Right cardiac atrium (tissue), 5 donors: ENCODE measurements around the gene ADRA2B. TPM values are rescaled to one million over a fixed set of nuclear protein-coding genes. Genes with fewer than 3 reads are reported as not detected.

Experiments
- ATAC-seq, 2 donors: fragments of 200-7000 bp; cut with Tn5 transposase; one replicate each; pipeline versions ENCODE4 v1.8.0 to v1.9.1; 2020; ENCODE audit warnings: moderate library complexity in 2 of 2, mild to moderate bottlenecking in 1 of 2
- DNase-seq, 3 donors: peaks; one replicate each; pipeline ENCODE4 v3.0.0-alpha.2; 2020
- H3K27ac ChIP-seq: one replicate; pipeline ENCODE4 v1.5.1; 2013; ENCODE audit warnings: mild to moderate bottlenecking, low read length, control low read depth, moderate library complexity
- H3K27me3 ChIP-seq: one replicate; pipeline ENCODE4 v1.6.1; 2013; ENCODE audit not compliant: control insufficient read depth, insufficient read depth
- H3K4me1 ChIP-seq: one replicate; pipeline ENCODE4 v1.6.1; 2013; ENCODE audit warnings: low read length; ENCODE audit not compliant: control insufficient read depth, insufficient read depth
- H3K4me3 ChIP-seq: one replicate; pipeline ENCODE4 v1.5.1; 2013; ENCODE audit warnings: low read length, control low read depth
- H3K9me3 ChIP-seq: one replicate; pipeline ENCODE4 v1.6.1; 2013; ENCODE audit warnings: low read length; ENCODE audit not compliant: control insufficient read depth
- whole genome bisulfite sequencing: extraction: QIAGEN DNeasy Blood & Tissue Kit; methylation state at CpG from one replicate; pipeline ENCODE4 v1.1.7; 2013; 5-methylcytosine and 5-hydroxymethylcytosine counted together
- intact Hi-C, 4 donors: fragments of 100-400 bp; cut with DNase I; formaldehyde crosslinking; loops; one replicate each; pipeline versions ENCODE4 v1.11.0 to v1.14.0; 2022 to 2023
- polyA plus RNA-seq: library from polyadenylated mRNA; stranded (reverse); fragments of 200-250 nt; gene quantifications from one replicate; pipeline ENCODE4 v1.2.3, GENCODE V29; 2013
- total RNA-seq, 4 donors: library from RNA; stranded (reverse); fragmentation: NEBNext Ultra II Directional; extraction: Animal tissue kit (Norgen Biotek cat#: 25700); gene quantifications; one replicate each; pipeline ENCODE4 v1.2.1, GENCODE V29; 2021
- donor health status: healthy with polysubstance abuse.
- donor health status: DM: no; HTN: yes; CAD: no.
- donor health status: DM: no; HTN: no; CAD: no.
- donor health status: DM: no; HTN: yes; CAD: no; lungs with severe emphysema.
- donor health status: DM: yes; HTN: yes; CAD: no.

ADRA2B gene
- total and polyA plus RNA-seq, 5 donors: 0.11 to 2.2 (median 0.88) TPM

- H3K4me3 ChIP-seq: no peak overlapping the region
- no peaks in the 10 kb centered on the region for H3K27me3 ChIP-seq
- peak in 1 of 3 donors; percentile 44 for DNase-seq
- intact Hi-C loops: loop anchor here (5.0 to 10.0 kb wide), 3 partner anchors 43 to 120 kb away; partner anchors contain the start of gene ANKRD36C (in 1 of the 4)
- 93% methylated on average over 24 of the region's 24 CpGs for WGBS
- no peak for ATAC-seq
- H3K4me1 ChIP-seq: no peaks in the 10 kb centered on the region
- H3K9me3 ChIP-seq: no peaks in the 10 kb centered on the region
- H3K27ac ChIP-seq: no peak overlapping the region
Measured at GRCh38 chr2:96114903-96115581, 1.3 kb downstream of the ADRA2B start.

- intact Hi-C loops: loop anchor here (10.0 kb wide), 2 partner anchors 90 to 120 kb away; partner anchors contain the start of gene ANKRD36C (in 1 of the 4)
Measured at GRCh38 chr2:96114546-96114902, 1.8 kb downstream of the ADRA2B start.

GRCh38 chr2:96113951-96114350, 2.4 kb downstream of the ADRA2B start:
- Histone ChIP-seq H3K27ac (no peak overlapping the region), H3K27me3 (no peaks in the 10 kb centered on the region), H3K4me3 (no peak overlapping the region), H3K4me1 (peaks cover under 1% of the 10 kb centered on the region), H3K9me3 (no peaks in the 10 kb centered on the region)
- DNase-seq: peak in 1 of 3 donors; percentile 9
- WGBS: 88% methylated on average over 17 of the region's 17 CpGs
- intact Hi-C loops: loop anchor here (10.0 kb wide), 2 partner anchors 89 to 119 kb away; partner anchors contain the start of gene ANKRD36C (in 1 of the 4)
- ATAC-seq: no peak

More at GRCh38 chr2:96114546-96114902, 1.8 kb downstream of the ADRA2B start:
- 92% methylated on average over 13 of the region's 13 CpGs for WGBS
- Histone ChIP-seq H3K4me1 (no peaks in the 10 kb centered on the region), H3K27me3 (no peaks in the 10 kb centered on the region), H3K9me3 (no peaks in the 10 kb centered on the region), H3K27ac (no peak overlapping the region), H3K4me3 (no peak overlapping the region)
- DNase-seq (peak in 1 of 3 donors; percentile 36), ATAC-seq (no peak)

GRCh38 chr2:96113367-96113677, 3.0 kb downstream of the ADRA2B start:
- Histone ChIP-seq H3K27ac (no peak overlapping the region), H3K9me3 (no peaks in the 10 kb centered on the region), H3K4me3 (no peak overlapping the region), H3K4me1 (peaks cover 5% of the 10 kb centered on the region), H3K27me3 (no peaks in the 10 kb centered on the region)
- 93% methylated on average over 7 of the region's 7 CpGs for WGBS
- DNase-seq (no peak), ATAC-seq (no peak)
- intact Hi-C loops: loop anchor here (10.0 kb wide), 2 partner anchors 89 to 119 kb away; partner anchors contain the start of gene ANKRD36C (in 1 of the 4)

GRCh38 chr2:96112501-96113366, 3.6 kb downstream of the ADRA2B start:
- Histone ChIP-seq H3K4me3 (no peak overlapping the region), H3K27ac (no peak overlapping the region), H3K27me3 (no peaks in the 10 kb centered on the region), H3K4me1 (peaks cover 5% of the 10 kb centered on the region), H3K9me3 (no peaks in the 10 kb centered on the region)
- intact Hi-C loops: loop anchor here (10.0 kb wide), 2 partner anchors 88 to 118 kb away; partner anchors contain the start of gene ANKRD36C (in 1 of the 4)
- no peak for ATAC-seq
- no peak for DNase-seq
- WGBS: 91% methylated on average over 9 of the region's 9 CpGs

GRCh38 chr2:96111823-96112500, 4.4 kb downstream of the ADRA2B start:
- intact Hi-C loops: loop anchor here (10.0 kb wide), 2 partner anchors 87 to 117 kb away; partner anchors contain the start of gene ANKRD36C (in 1 of the 4)
- ATAC-seq (no peak), DNase-seq (no peak)
- no peaks in the 10 kb centered on the region for H3K9me3 ChIP-seq
- WGBS: 94% methylated on average over 7 of the region's 7 CpGs
- H3K27ac ChIP-seq: no peak overlapping the region
- H3K4me3 ChIP-seq: no peak overlapping the region
- no peaks in the 10 kb centered on the region for H3K27me3 ChIP-seq
- H3K4me1 ChIP-seq: peaks cover 5% of the 10 kb centered on the region

- ATAC-seq (no peak), DNase-seq (no peak)
- intact Hi-C loops: loop anchor here (10.0 kb wide), 2 partner anchors 86 to 116 kb away; partner anchors contain the start of gene ANKRD36C (in 1 of the 4)
- H3K27me3 ChIP-seq: no peaks in the 10 kb centered on the region
- H3K4me1 ChIP-seq: peaks cover 5% of the 10 kb centered on the region
- 86% methylated on average over 4 of the region's 4 CpGs for WGBS
- H3K9me3 ChIP-seq: no peaks in the 10 kb centered on the region
- no peak overlapping the region for H3K4me3 ChIP-seq
- H3K27ac ChIP-seq: no peak overlapping the region
Measured at GRCh38 chr2:96111257-96111640, 5.1 kb downstream of the ADRA2B start.

GRCh38 chr2:96110621-96111256, 5.6 kb downstream of the ADRA2B start:
- intact Hi-C loops: loop anchor here (10.0 kb wide), 2 partner anchors 86 to 116 kb away; partner anchors contain the start of gene ANKRD36C (in 1 of the 4)
- H3K4me1 ChIP-seq: peaks cover 5% of the 10 kb centered on the region
- ATAC-seq (no peak), DNase-seq (no peak)
- no peaks in the 10 kb centered on the region for H3K27me3 ChIP-seq
- no peak overlapping the region for H3K4me3 ChIP-seq
- no peak overlapping the region for H3K27ac ChIP-seq
- H3K9me3 ChIP-seq: no peaks in the 10 kb centered on the region
- WGBS: 92% methylated on average over 13 of the region's 13 CpGs

GRCh38 chr2:96109931-96110511, 6.3 kb downstream of the ADRA2B start:
- WGBS: 97% methylated on average over 3 of the region's 3 CpGs

GRCh38 chr2:96109361-96109680, 7.0 kb downstream of the ADRA2B start:
- peak overlapping the region; percentile 6 for H3K27ac ChIP-seq
- H3K27me3 ChIP-seq: no peaks in the 10 kb centered on the region
- ATAC-seq: no peak
- 19% methylated on average over 3 of the region's 3 CpGs for WGBS
- H3K9me3 ChIP-seq: no peaks in the 10 kb centered on the region
- no peak overlapping the region for H3K4me3 ChIP-seq
- intact Hi-C loops: no loop called here
- H3K4me1 ChIP-seq: peaks cover 5% of the 10 kb centered on the region
- DNase-seq: no peak

More at GRCh38 chr2:96109931-96110511, 6.3 kb downstream of the ADRA2B start:
- no peak overlapping the region for H3K27ac ChIP-seq
- H3K27me3 ChIP-seq: no peaks in the 10 kb centered on the region
- no peaks in the 10 kb centered on the region for H3K9me3 ChIP-seq
- ATAC-seq (no peak), DNase-seq (no peak)
- intact Hi-C loops: loop anchor here (10.0 kb wide), 2 partner anchors 85 to 115 kb away; partner anchors contain the start of gene ANKRD36C (in 1 of the 4)
- peaks cover 5% of the 10 kb centered on the region for H3K4me1 ChIP-seq
- H3K4me3 ChIP-seq: no peak overlapping the region
